Activated gamma-delta T cell treated with Interleukin-2 at 50 U/mL for 16 hours (primary cell): ENCODE results near the gene TARDBP.
"Not testable (repeated sequence)": the region's sequence is repeated elsewhere in the genome, so short reads cannot be mapped to it uniquely, and the experiment has no call there.

ENCODE experiments used
- DNase-seq: peaks from one replicate; pipeline ENCODE4 v3.0.0-alpha.2; 2020

The TARDBP gene

GRCh38 chr1:11061652-11062365 lies 49.4 kb downstream of the TARDBP start:
- DNase-seq, result no peak

GRCh38 chr1:11062965-11063401 lies 50.5 kb downstream of the TARDBP start:
- DNase-seq, result peak; percentile 21

GRCh38 chr1:11063937-11064537 lies 51.6 kb downstream of the TARDBP start:
- DNase-seq, result not testable (repeated sequence)

GRCh38 chr1:11064942-11065341 lies 52.5 kb downstream of the TARDBP start:
- no peak for DNase-seq

- no peak for DNase-seq
These were observed 53.3 kb downstream of the TARDBP start for GRCh38 chr1:11065796-11066195.

GRCh38 chr1:11067716-11068599 lies 55.5 kb downstream of the TARDBP start:
- no peak for DNase-seq

- DNase-seq, result no peak
These were observed 56.4 kb downstream of the TARDBP start for GRCh38 chr1:11068600-11069473.

GRCh38 chr1:11070876-11071275 lies 58.4 kb downstream of the TARDBP start:
- DNase-seq, result no peak

GRCh38 chr1:11071463-11072215 lies 59.2 kb downstream of the TARDBP start:
- no peak for DNase-seq

- no peak for DNase-seq
These were observed 59.9 kb downstream of the TARDBP start for GRCh38 chr1:11072216-11072917.

GRCh38 chr1:11073398-11073797 lies 60.9 kb downstream of the TARDBP start:
- not testable (repeated sequence) for DNase-seq
